Renal pelvis (tissue), 4 donors: Measurements from ENCODE around the gene PROSER2. TPM values are rescaled to one million over a fixed set of nuclear protein-coding genes. Genes with fewer than 3 reads are reported as not detected.

Source experiments
- DNase-seq: peaks from one replicate; pipeline ENCODE4 v3.0.0-alpha.2; 2013
- polyA plus RNA-seq, 3 donors: library from polyadenylated mRNA; unstranded; fragments of 120-200 nt; gene quantifications; one replicate each; pipeline ENCODE4 v1.2.1, GENCODE V29; 2013; ENCODE audit not compliant: insufficient read length in 3 of 3

PROSER2 gene
- polyA plus RNA-seq, 3 donors, result 4.9 to 6.1 (median 5.9) TPM

DNA sequence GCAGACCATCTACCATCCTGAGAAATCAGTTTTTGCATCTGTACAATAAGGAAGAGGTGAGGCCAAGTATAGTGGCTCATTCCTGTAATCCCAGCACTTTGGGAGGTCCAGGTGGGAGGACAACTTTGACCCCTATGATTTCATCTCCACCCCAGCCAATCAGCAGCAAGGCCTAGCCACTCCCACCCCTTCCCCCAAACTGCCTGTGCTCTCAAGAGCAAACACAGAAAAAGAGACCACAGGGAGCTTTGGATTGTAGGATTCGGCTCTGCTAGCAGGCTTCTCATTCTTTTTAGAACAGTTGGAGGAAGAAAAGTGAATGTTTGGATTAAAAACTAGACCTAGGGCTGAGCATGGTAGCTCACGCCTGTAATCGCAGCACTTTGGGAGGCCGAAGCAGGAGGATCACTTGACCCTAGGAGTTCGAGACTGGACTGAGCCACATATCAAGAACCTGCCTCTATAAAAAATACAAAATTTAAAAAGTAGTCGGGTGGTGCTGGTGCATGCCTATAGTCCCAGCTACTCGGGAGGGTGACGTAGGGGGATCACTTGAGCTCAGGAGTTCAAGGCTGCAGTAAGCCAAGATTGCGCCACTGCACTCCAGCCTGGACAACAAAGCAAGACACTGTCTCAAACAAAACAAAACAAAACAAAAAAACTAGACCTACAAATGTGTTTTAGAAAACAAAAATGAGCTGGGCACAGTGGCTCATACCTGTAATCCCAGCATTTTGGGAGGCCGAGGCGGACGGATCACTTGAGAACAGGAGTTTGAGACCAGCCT lies 25.1 kb upstream of the PROSER2 start:
- no peak for DNase-seq

GRCh38 chr10:11798845-11799735 lies 24.1 kb upstream of the PROSER2 start:
- peak; percentile 71 for DNase-seq

DNA sequence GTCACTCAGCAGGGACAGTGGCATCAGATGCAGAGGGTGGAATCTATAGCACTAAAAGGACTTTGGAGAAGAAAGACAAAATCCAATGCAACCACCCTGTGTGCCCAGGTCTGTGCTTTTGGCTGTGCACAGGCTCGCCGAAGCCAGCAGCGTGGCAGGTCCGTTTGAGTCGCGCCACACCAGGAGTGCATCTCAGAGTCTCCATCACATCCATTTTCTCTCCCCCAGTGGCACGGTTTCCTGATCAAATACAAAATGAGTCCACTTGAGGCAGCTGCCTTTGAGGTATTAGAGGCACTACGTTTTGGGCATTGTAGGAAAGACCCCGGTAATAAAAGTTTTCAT lies 23.4 kb upstream of the PROSER2 start:
- DNase-seq, result no peak

GRCh38 chr10:11804336-11804735 lies 18.8 kb upstream of the PROSER2 start:
- no peak for DNase-seq

- no peak for DNase-seq
These were observed 17.4 kb upstream of the PROSER2 start for GRCh38 chr10:11805792-11806191.

GRCh38 chr10:11806706-11807105 lies 16.4 kb upstream of the PROSER2 start:
- DNase-seq, result no peak

DNA sequence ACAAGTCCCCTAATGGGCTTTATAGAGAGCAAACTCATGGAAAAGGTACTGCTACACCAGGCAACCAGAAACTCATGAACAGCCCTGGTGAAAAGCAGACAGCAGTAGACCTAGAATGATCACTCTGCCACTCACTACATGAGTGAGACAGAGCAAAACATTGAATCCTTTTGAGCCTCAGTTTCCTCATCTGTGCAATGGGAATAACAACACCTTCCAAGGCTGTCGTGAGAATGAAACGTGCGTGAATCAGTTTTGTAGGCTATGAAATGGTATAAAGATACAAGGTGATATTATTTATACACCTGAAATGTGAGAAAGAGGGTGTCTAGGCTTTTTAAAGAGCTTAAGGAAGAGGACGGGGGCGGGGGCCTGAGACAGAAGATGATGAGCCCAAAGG lies 14.3 kb upstream of the PROSER2 start:
- no peak for DNase-seq

GRCh38 chr10:11810313-11810766 lies 12.8 kb upstream of the PROSER2 start:
- DNase-seq, result peak; percentile 80

GRCh38 chr10:11810973-11811372 lies 12.2 kb upstream of the PROSER2 start:
- no peak for DNase-seq

- no peak for DNase-seq
These were observed 10.0 kb upstream of the PROSER2 start for GRCh38 chr10:11813177-11813576.

DNA sequence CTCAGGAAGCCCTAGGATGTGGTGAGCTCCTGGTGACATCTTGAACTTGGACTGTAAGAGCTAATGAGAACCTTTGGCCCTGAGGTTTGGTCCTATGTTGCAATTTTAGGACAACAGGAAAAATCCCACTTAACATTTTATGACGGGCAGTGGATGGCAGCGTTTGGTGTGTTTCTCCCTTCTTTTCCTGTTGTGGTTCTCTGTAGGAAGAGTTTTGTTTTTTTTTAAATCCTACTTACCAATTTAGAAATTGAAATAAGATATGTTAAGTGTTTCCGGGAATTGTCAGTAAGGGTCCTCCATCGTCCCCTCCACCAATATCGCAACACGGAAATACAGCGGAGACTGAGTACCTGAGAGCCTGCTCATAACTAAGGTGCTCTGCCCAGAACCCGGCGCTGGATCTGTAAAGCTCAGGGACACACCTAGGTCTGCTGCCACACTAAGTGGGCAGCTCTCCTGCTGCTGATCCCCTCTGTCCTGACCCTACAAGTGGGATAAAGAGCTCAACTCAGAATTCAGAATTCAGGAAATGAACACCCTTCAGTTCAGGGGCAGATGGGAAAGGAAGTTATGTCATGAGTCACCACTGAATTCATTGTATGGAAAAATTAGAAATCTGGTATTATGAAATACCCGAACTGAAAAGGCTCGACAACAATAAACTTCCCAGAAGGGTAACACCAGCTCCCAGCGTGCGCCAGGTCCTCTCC lies 9.1 kb upstream of the PROSER2 start:
- no peak for DNase-seq

DNA sequence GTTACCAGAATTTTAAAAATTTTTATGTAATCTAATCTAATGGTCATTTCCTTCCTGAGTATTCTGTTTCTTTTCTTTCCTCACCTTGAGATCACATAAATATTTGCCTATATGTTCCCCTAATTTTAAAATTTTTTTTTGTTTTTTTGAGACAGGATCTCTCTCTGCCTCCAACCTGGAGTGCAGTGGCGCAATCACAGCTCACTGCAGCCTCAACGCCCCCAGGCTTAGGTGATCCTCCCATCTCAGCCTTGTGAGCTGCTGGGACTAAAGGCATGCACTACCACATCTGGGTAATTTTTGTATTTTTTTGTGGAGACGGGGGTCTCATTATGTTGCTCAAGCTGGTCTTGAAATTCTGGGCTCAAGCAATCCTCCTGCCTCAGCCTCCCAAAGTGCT lies 4.1 kb upstream of the PROSER2 start:
- DNase-seq, result no peak

- no peak for DNase-seq
These were observed 965 bp upstream of the PROSER2 start for GRCh38 chr10:11822026-11822756.

DNA sequence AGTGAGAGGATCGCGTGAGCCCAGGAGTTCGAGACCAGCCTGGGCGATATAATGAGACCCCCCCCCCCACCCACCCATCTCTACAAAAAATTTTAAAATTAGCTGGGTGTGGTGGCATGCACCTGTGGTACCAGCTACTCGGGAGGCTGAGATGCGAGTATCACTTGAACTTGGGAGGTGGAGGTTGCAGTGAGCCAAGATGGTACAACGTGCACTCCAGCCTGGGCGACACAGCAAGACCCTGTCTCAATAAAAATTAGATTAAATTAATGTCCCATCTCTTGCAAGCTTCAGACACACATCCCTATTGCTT lies 391 bp upstream of the PROSER2 start:
- DNase-seq, result no peak

DNA sequence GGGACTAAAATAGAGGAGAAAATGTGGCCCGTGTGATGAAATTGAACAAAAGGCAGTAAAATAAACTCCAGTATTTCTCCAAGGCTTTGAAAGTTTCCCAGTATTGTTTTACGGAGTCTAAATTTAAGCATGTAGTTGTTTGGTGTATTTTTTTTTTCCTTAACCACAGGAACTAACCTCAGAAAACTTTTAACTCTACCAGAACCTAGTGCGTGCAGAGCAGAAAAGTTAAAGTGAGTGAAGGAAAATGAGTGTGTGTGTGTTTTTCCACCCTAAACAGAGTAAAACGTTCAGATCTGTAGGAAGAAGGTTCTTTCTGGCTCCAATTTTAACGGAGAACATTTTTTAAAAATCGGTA lies 812 bp downstream of the PROSER2 start:
- DNase-seq, result no peak

DNA sequence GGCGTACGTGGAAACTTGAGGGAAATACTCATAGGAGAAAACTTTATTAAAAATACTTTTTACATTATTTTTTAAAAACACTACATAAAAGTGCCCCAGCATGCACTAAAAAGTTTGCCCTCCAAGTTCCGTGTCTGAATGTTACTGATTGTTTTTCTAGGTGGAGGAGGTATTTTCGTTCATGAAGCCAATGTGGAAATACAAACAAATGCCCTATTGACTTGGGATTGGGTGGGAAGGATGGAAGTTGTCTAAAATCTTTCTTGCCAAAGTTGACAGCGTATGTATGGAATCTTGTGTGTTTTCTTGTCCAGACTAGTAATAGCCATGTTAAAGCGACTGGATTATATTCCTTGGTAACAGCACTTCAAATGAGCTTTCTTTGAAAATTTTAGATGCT lies 1.2 kb downstream of the PROSER2 start:
- DNase-seq, result no peak

- no peak for DNase-seq
These were observed 1.7 kb downstream of the PROSER2 start for GRCh38 chr10:11824825-11825224.

- DNase-seq, result no peak
These were observed 2.7 kb downstream of the PROSER2 start for GRCh38 chr10:11825796-11826414.

- no peak for DNase-seq
These were observed 3.9 kb downstream of the PROSER2 start for GRCh38 chr10:11827006-11827405.

GRCh38 chr10:11827414-11827813 lies 4.3 kb downstream of the PROSER2 start:
- DNase-seq, result no peak

DNA sequence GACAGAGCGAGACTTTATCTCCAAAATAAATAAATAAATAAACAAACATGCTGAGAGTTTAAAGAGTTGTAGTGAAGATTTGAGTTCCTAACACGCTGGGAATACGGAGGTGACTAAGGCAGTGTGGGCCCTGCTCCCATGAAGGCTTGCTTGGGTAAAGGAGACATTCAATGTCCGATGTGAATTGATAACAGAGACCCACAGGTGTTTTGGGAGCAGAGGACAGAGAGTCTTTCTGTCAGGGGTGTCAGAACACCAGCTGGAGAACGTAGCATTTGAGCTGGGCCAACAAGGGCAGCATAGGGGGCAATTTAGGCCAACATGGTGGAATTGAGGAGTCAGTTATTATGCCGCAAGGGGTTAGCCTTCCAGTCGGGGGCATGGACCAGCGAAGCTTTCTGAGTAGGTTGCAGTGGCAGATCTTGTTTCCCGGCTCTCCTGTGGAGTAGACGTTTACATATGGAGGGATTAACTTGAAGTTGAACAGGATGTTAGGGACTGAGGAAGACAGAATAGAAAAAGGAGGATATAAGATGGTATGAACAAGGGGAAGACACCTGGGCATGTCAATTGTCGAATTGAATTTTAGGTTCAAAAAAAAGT lies 5.6 kb downstream of the PROSER2 start:
- DNase-seq, result no peak
